GM23248 (cell line): ENCODE measurements around the gene NFATC3. TPM values are rescaled to one million over a fixed set of nuclear protein-coding genes. Genes with fewer than 3 reads are reported as not detected.

Experiments used
- DNase-seq: peaks from one replicate; pipeline ENCODE4 v3.0.0-alpha.2; 2015
- H2AFZ ChIP-seq: fragments of 200-600 bp; sonication (generic); 2 replicates; pipeline ENCODE4 v1.6.1; 2016; ENCODE audit warnings: antibody characterized with exemption
- H3F3A ChIP-seq: fragments of 200-600 bp; sonication (generic); 2 replicates; pipeline ENCODE4 v1.6.1; 2016; ENCODE audit warnings: mild to moderate bottlenecking, antibody characterized with exemption, mixed run types; ENCODE audit not compliant: insufficient read depth
- H3K27ac ChIP-seq: fragments of 200-600 bp; sonication (generic); 2 replicates; pipeline ENCODE4 v1.5.1; 2016; ENCODE audit warnings: mild to moderate bottlenecking
- H3K27me3 ChIP-seq: fragments of 200-600 bp; sonication (generic); replicated peaks from 2 replicates; pipeline ENCODE4 v1.6.1; 2016; ENCODE audit warnings: mild to moderate bottlenecking; ENCODE audit not compliant: insufficient read depth
- H3K36me3 ChIP-seq: fragments of 200-600 bp; sonication (generic); 2 replicates; pipeline ENCODE4 v1.6.1; 2016; ENCODE audit warnings: low read depth, mild to moderate bottlenecking
- H3K4me1 ChIP-seq: fragments of 200-600 bp; sonication (generic); 2 replicates; pipeline ENCODE4 v1.6.1; 2016; ENCODE audit warnings: mild to moderate bottlenecking; ENCODE audit not compliant: insufficient read depth
- H3K4me2 ChIP-seq: fragments of 200-600 bp; sonication (generic); one replicate; pipeline ENCODE4 v1.6.1; 2016; ENCODE audit warnings: mild to moderate bottlenecking; ENCODE audit not compliant: unreplicated experiment
- H3K4me3 ChIP-seq: fragments of 200-600 bp; sonication (generic); 2 replicates; pipeline ENCODE4 v1.5.1; 2016; ENCODE audit warnings: mild to moderate bottlenecking
- H3K79me2 ChIP-seq: fragments of 200-600 bp; sonication (generic); 2 replicates; pipeline ENCODE4 v1.6.1; 2016; ENCODE audit warnings: mild to moderate bottlenecking; ENCODE audit not compliant: insufficient read depth
- H3K9ac ChIP-seq: fragments of 200-600 bp; sonication (generic); 2 replicates; pipeline ENCODE4 v1.6.1; 2016; ENCODE audit warnings: mild to moderate bottlenecking
- H3K9me2 ChIP-seq: fragments of 200-600 bp; sonication (generic); 2 replicates; pipeline ENCODE4 v1.6.1; 2016; ENCODE audit warnings: mixed run types, mild to moderate bottlenecking, moderate library complexity; ENCODE audit not compliant: insufficient read depth
- H3K9me3 ChIP-seq: fragments of 200-600 bp; sonication (generic); one replicate; pipeline ENCODE4 v1.6.1; 2017; ENCODE audit warnings: low read depth
- H4K20me1 ChIP-seq: fragments of 200-600 bp; sonication (generic); 2 replicates; pipeline ENCODE4 v1.6.0; 2016; ENCODE audit not compliant: insufficient read depth
- EZH2 ChIP-seq: fragments of 200-600 bp; sonication (generic); IDR thresholded peaks from 2 replicates; pipeline ENCODE4 v1.6.1; 2018; ENCODE audit warnings: antibody characterized with exemption, mild to moderate bottlenecking; ENCODE audit not compliant: insufficient read depth, poor library complexity, severe bottlenecking
- EZH2phosphoT487 ChIP-seq: fragments of 200-600 bp; sonication (generic); IDR thresholded peaks from 2 replicates; pipeline ENCODE4 v1.6.1; 2018; ENCODE audit warnings: antibody characterized with exemption, moderate library complexity, mild to moderate bottlenecking, low read depth; ENCODE audit not compliant: insufficient read depth
- WGBS, 2 experiments: methylation state at CpG; one replicate each; pipeline ENCODE4 v1.1.6; 2015 to 2017; ENCODE audit warnings: low lambda C conversion rate in 2 of 2, low coverage in 1 of 2; ENCODE audit errors: missing lambda C conversion rate in 2 of 2; 5-methylcytosine and 5-hydroxymethylcytosine counted together
- in situ Hi-C: fragments of 300-500 bp; cut with MboI; formaldehyde crosslinking; loops from 2 replicates; pipeline ENCODE4 v1.15.0; 2020
- polyA plus RNA-seq: library from polyadenylated mRNA; unstranded; fragments of >200 nt; fragmentation: Nextera tagmentation; extraction: Ambion mirVana; gene quantifications from 2 replicates; pipeline ENCODE4 v1.2.1, GENCODE V29; 2016
- total RNA-seq: library from RNA; depleted of rRNA; stranded (reverse); fragments of >200 nt; shearing (Covaris generic); gene quantifications from 2 replicates; pipeline ENCODE4 v1.2.3, GENCODE V29; 2014

Gene NFATC3
- total and polyA plus RNA-seq, 2 experiments from 2014 or later = 10.2 to 14.2 TPM

DNA sequence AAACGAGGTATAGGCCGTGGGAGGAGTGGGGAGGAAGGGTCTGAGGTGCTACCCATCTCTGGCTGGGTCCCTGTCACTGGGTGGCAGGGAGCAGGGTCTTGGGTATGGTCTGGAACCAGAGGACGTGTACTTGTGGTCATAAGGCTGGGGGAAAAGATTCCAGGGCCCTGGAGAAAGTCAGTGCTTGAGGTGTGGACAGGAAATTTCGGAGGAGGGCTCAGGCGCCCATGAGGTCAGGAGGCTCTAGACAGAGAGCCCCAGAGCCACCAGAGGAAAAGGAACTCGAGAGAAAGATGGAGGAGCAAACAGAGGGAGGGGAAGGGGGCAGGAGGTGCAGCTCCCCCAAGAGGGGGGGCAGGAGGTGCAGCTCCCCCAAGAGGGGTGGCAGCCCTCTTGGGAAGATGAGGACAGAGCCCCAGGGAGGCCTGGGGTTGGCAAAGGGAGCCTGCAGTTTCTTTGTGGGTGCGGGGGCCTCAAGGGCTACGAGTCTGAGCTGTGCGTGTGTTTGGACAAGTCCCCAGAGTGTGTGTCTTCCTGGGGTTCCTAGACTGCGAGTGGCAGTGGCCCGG is 178.5 kb downstream of the NFATC3 start:
- 35 to 43% methylated on average over 9 to 11 of the region's 11 CpGs for WGBS, 2 experiments
- peak overlapping the region; percentile 75 for H2AFZ ChIP-seq
- DNase-seq = no peak
- peaks cover 25% of the 10 kb centered on the region for H3F3A ChIP-seq
- H3K36me3 ChIP-seq = 0 out of 2 replicates have a peak, but pooled peaks cover 6% of the 10 kb centered on the region
- H3K4me1 ChIP-seq = peaks cover 27% of the 10 kb centered on the region
- H3K4me2 ChIP-seq = peak overlapping the region; percentile 90
- no peak for TF ChIP-seq EZH2
- H3K79me2 ChIP-seq = peaks cover 40% of the 10 kb centered on the region
- H4K20me1 ChIP-seq = peaks cover 8% of the 10 kb centered on the region; the same call in 1 of the 2 replicates
- in situ Hi-C loops = no loop called here
- H3K9ac ChIP-seq = peak overlapping the region; percentile 95
- H3K4me3 ChIP-seq = peak overlapping the region; percentile 79
- H3K9me2 ChIP-seq = no peaks in the 10 kb centered on the region
- no peaks in the 10 kb centered on the region for H3K27me3 ChIP-seq
- H3K27ac ChIP-seq = peak overlapping the region; percentile 93
- H3K9me3 ChIP-seq = no peaks in the 10 kb centered on the region

DNA sequence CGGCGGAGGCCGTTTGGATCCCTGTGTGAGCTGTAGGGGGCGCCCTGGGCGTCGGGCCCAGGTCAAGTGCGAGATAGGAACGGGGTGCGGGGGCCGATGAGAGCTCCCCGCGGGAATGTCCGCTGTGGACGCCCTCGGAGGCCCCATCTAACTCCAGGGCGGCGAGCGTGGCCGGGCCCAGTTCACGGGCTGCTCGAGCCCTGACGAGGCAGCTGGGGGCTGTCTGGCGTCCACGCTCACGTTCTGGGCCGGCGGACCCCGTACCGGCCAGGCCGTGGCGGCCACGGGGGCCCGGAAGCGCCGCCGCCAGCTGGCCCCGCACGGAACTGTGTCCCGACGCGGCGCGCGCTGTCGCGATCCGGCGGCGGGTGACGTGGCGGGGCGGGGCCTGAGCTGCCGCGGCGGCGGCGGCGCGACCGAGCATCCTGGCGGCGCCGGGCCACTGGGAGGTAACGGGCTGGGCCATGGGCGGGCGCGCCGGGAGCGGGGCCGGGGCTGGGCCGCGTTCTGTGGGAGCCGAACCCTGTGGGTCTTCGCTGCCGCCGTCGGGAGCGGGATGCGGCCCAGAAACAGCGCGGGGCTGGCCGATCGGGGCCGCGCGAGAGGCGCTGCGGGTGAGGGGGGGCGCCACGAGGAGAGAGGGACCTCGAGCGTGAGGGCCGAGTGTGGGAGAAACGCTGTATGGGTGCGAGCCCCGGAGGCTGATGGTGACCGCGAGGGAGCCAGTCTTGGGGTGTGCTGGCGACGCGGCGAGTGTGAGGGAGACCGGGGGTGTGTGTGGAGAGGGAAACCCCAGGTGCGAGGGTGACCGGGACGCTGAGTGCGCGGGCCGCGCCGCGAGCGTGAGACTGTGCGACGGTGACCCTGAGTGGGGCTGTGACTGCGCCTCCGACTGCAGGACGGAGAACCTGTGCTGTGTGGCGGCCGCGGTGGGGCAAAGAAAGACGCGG is 179.2 kb downstream of the NFATC3 start, which contains the start of gene SLC7A6:
Gene SLC7A6 (plus strand): TSS at position 399 of the 950 bp plus-strand sequence. CDS start 10,201 bp downstream, outside the sequence.
- Histone ChIP-seq H3K4me2 (peak within 1 kb of the TSS; percentile 90), H3K9me3 (no peaks in the 10 kb centered on the region), H2AFZ (peak within 1 kb of the TSS; percentile 75), H3K79me2 (peaks cover 48% of the 10 kb centered on the region), H3K4me1 (peaks cover 26% of the 10 kb centered on the region), H4K20me1 (peaks cover 12% of the 10 kb centered on the region; the same call in 1 of the 2 replicates), H3K9ac (peak within 1 kb of the TSS; percentile 95), H3K9me2 (no peaks in the 10 kb centered on the region), H3F3A (peaks cover 27% of the 10 kb centered on the region), H3K27ac (peak within 1 kb of the TSS; percentile 93), H3K36me3 (0 out of 2 replicates have a peak, but pooled peaks cover 11% of the 10 kb centered on the region), H3K27me3 (no peaks in the 10 kb centered on the region), H3K4me3 (peak within 1 kb of the TSS; percentile 79)
- DNase-seq = peak; percentile 93
- in situ Hi-C loops = no loop called here
- no peak for TF ChIP-seq EZH2
- no peak for TF ChIP-seq EZH2phosphoT487
- whole genome bisulfite sequencing, 2 experiments = 1% methylated on average over 69 to 86 of the region's 123 CpGs

DNA sequence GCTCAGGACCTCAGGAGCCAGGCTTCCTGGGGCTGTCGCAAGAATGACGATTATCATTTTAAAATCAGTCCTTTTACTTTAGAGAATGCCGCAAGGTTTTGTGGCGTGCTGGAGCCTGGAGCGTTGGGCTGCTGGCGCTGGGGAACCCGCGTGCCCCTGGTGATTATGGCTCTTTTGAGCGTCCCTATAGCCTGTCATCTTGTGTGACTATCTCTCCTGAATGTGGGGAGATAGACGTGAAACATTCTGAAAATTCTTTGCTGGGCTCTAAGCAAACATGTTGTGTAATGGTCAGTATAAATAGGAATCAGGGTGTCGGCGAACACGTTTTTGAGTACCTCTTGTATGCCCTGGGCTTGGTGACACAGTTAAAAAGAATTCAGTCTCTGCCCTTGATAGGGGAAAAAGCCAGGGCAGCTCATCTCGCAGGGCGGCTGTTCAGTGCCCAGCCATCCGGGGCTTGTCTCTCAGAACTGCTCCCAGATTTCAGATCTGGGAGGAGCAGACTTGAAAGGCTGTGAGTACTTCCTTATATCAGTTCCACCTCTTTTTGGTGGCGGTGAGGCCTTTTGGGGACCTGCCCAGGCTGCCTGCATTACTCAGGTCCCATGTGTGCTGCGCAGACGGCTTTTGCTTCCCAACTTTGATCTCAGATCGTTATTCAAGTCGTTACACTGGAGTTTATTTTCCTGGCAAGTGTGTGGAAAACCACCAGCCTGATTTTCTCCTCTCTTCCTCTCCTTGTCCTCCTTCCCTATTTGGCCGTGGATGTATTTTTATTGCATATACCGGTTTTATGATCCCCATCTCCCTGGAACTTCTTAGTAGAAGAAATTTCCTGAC is 180.1 kb downstream of the NFATC3 start:
- H3K4me3 ChIP-seq = peak overlapping the region; percentile 79
- H3K4me1 ChIP-seq = peaks cover 26% of the 10 kb centered on the region
- 1% methylated on average over 23 of the region's 23 CpGs for WGBS, 2 experiments
- H4K20me1 ChIP-seq = peaks cover 13% of the 10 kb centered on the region; the same call in 1 of the 2 replicates
- peaks cover 28% of the 10 kb centered on the region for H3F3A ChIP-seq
- H3K79me2 ChIP-seq = peaks cover 57% of the 10 kb centered on the region
- H3K27me3 ChIP-seq = no peaks in the 10 kb centered on the region
- H3K27ac ChIP-seq = peak overlapping the region; percentile 93
- TF ChIP-seq EZH2phosphoT487 (no peak), EZH2 (no peak)
- peak overlapping the region; percentile 65 for H2AFZ ChIP-seq
- H3K9ac ChIP-seq = peak overlapping the region; percentile 95
- no peaks in the 10 kb centered on the region for H3K9me2 ChIP-seq
- in situ Hi-C loops = no loop called here
- no peaks in the 10 kb centered on the region for H3K9me3 ChIP-seq
- H3K36me3 ChIP-seq = 0 out of 2 replicates have a peak, but pooled peaks cover 11% of the 10 kb centered on the region
- peak overlapping the region; percentile 90 for H3K4me2 ChIP-seq
- DNase-seq = peak; percentile 88
